Measurements from ENCODE around the gene ENOSF1. TPM values are rescaled to one million over a fixed set of nuclear protein-coding genes. Genes with fewer than 3 reads are reported as not detected.

Gene ENOSF1
- total RNA-seq, 4 donors from 2014 or later = 57.5 to 192 (median 101) TPM

DNA sequence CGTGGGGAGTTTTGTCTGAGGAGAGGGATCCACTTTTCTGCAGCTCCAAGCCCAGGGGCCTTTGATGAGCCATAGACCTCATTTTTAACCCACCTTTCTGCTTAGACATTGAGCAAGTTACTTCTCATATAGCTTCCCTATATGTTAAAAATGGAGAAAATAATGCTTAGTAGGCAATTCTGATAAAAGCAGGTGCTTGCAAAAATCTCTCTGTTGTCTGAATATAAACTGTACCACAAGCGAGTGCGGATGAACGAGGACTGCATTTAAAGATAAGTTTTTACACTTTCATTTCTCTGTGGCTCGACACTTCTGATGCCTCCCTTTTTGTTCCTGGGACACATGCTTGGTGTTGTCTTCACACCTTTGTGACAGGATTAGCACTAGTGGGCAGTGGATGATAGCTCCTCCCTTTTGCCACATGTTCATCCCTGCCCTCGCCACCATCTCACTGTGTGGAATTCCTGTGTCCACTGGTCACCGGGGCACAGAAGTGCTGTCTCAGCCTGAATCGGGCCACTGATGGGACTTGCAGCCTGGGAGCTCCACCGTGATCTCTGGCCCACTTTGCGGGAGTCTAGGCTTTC, 53.4 kb downstream of the ENOSF1 start:
- Histone ChIP-seq H3K4me1 (peaks cover 0 to 5% of the 10 kb centered on the region in 2 donors), H3K36me3 (no peaks in the 10 kb centered on the region), H3K27me3 (no peaks in the 10 kb centered on the region), H3K27ac (no peak overlapping the region), H3K4me3 (replicated peaks in 1 of 3) (no peak overlapping the region), H3K9me3 (no peaks in the 10 kb centered on the region)
- DNase-seq = no peak
- intact Hi-C loops (cut with DNase I) = no loop called here
- no peak for TF ChIP-seq POLR2A (IDR thresholded peaks at IDR 0.05)
- TF ChIP-seq, protein P1, sequence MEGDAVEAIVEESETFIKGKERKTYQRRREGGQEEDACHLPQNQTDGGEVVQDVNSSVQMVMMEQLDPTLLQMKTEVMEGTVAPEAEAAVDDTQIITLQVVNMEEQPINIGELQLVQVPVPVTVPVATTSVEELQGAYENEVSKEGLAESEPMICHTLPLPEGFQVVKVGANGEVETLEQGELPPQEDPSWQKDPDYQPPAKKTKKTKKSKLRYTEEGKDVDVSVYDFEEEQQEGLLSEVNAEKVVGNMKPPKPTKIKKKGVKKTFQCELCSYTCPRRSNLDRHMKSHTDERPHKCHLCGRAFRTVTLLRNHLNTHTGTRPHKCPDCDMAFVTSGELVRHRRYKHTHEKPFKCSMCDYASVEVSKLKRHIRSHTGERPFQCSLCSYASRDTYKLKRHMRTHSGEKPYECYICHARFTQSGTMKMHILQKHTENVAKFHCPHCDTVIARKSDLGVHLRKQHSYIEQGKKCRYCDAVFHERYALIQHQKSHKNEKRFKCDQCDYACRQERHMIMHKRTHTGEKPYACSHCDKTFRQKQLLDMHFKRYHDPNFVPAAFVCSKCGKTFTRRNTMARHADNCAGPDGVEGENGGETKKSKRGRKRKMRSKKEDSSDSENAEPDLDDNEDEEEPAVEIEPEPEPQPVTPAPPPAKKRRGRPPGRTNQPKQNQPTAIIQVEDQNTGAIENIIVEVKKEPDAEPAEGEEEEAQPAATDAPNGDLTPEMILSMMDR (IDR thresholded peaks at IDR 0.05) = no peak
- WGBS, 2 donors = 86 to 88% methylated on average over 10 of the region's 10 CpGs

DNA sequence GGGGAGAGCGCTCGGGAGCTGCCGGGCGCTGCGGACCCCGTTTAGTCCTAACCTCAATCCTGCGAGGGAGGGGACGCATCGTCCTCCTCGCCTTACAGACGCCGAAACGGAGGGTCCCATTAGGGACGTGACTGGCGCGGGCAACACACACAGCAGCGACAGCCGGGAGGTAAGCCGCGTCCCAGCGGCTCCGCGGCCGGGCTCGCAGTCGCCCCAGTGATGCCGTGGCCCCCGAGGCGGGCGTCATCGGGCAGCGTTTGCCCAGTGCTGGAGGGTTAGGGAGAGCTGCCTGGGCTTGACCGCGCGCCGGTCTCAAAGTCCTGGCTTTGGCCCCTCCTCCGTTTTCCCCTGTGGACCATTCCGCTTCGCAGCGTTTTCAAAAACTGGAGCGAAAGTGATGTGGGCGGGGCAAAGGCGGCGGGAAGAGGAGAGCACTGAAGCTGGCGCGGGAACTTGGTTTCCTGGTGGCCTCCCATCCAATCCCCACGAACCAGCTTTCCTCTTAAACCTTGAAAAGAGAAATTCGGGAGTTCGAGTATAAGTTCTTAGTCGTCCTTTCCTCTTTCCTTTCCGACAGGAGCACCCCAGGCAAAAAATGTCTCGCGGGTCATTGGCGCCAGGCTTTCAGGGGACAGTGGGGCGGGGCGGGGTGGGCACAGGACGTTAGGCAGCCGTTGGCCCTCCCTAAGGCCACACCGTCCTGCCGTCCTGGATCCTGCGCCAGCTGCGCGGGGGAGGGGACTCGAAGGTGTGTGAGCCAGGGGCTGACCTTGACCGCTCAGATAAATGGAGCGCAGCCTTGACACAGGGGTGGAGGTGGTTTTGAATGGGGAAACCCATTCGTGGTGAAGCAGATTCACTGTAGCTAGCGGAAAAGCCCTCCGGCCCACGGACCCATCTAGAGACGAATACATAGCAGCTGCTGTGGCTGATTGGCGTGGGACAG, 54.2 kb downstream of the ENOSF1 start:
- Histone ChIP-seq H3K27ac (peak overlapping the region in 1 of 3 donors; percentile 13), H3K4me1 (peaks cover 0 to 5% of the 10 kb centered on the region in 2 donors), H3K9me3 (no peaks in the 10 kb centered on the region), H3K27me3 (no peaks in the 10 kb centered on the region), H3K4me3 (replicated peaks in 1 of 3) (peak overlapping the region; percentile 7 to 58 (median 8)), H3K36me3 (no peaks in the 10 kb centered on the region)
- WGBS, 2 donors = 3 to 7% methylated on average over 29 to 48 of the region's 72 CpGs
- DNase-seq = peak; percentile 83 to 86
- intact Hi-C loops (cut with DNase I) = no loop called here
- TF ChIP-seq POLR2A (IDR thresholded peaks at IDR 0.05) = peak in 1 of 2 donors; percentile 22
- TF ChIP-seq, protein P1 (IDR thresholded peaks at IDR 0.05) = no peak

DNA sequence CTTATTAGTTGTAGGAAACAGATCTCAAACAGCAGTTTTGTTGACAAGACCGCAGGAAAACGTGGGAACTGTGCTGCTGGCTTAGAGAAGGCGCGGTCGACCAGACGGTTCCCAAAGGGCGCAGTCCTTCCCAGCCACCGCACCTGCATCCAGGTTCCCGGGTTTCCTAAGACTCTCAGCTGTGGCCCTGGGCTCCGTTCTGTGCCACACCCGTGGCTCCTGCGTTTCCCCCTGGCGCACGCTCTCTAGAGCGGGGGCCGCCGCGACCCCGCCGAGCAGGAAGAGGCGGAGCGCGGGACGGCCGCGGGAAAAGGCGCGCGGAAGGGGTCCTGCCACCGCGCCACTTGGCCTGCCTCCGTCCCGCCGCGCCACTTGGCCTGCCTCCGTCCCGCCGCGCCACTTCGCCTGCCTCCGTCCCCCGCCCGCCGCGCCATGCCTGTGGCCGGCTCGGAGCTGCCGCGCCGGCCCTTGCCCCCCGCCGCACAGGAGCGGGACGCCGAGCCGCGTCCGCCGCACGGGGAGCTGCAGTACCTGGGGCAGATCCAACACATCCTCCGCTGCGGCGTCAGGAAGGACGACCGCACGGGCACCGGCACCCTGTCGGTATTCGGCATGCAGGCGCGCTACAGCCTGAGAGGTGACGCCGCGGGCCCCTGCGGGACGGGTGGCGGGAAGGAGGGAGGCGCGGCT, 55.0 kb downstream of the ENOSF1 start, which contains the start of gene TYMS:
Gene TYMS, plus strand, starts transcription at position 343 of the 690 bp plus-strand sequence. Its CDS starts 90 bp downstream, at position 433.
- Histone ChIP-seq H3K36me3 (no peaks in the 10 kb centered on the region), H3K4me1 (peaks cover 0 to 5% of the 10 kb centered on the region in 2 donors), H3K27ac (peak within 1 kb of the TSS in 1 of 3 donors; percentile 13), H3K27me3 (no peaks in the 10 kb centered on the region), H3K4me3 (replicated peaks in 1 of 3) (peak within 1 kb of the TSS; percentile 7 to 58 (median 8)), H3K9me3 (no peaks in the 10 kb centered on the region)
- 0 to 5% methylated on average over 7 to 8 of the region's 79 CpGs for WGBS, 2 donors
- DNase-seq = peak; percentile 24 to 27
- no peak for TF ChIP-seq POLR2A (IDR thresholded peaks at IDR 0.05)
- TF ChIP-seq, protein P1 (IDR thresholded peaks at IDR 0.05) = no peak
- intact Hi-C loops (cut with DNase I) = no loop called here

DNA sequence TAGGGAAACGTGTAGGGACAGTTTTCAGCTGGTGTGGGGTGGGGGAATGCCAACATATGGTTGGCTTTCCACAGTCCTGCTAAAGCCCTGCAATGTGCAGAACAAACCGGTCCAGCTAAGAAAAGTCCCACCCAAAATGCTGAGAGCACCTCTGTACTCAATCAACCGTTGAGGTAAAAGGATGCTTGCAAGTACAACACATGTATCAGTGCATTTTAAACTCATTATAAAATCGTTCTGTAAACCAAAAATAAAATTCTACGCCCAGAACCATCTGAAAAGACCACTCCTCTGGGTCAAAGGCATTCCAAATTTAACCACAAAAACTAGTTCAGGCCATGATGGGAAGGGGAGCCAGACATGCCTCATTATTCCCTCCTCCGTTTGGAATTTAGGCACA, 57.0 kb downstream of the ENOSF1 start:
- intact Hi-C loops (cut with DNase I) = no loop called here
- peaks cover 0 to 5% of the 10 kb centered on the region in 2 donors for H3K4me1 ChIP-seq
- no peak overlapping the region for H3K27ac ChIP-seq
- H3K36me3 ChIP-seq = no peaks in the 10 kb centered on the region
- H3K9me3 ChIP-seq = no peaks in the 10 kb centered on the region
- WGBS, 2 donors = 69 to 74% methylated on average over 6 of the region's 6 CpGs
- H3K4me3 ChIP-seq (replicated peaks in 1 of 3) = no peak overlapping the region
- TF ChIP-seq, protein P1 (IDR thresholded peaks at IDR 0.05) = no peak
- no peak for DNase-seq
- H3K27me3 ChIP-seq = no peaks in the 10 kb centered on the region

Measured in thyroid gland (tissue), 4 donors.